Psoas muscle (tissue), 8 donors: ENCODE results near the gene DIAPH3. TPM values are rescaled to one million over a fixed set of nuclear protein-coding genes. Genes with fewer than 3 reads are reported as not detected.

ENCODE experiments used
- ATAC-seq, 4 donors: fragments of 200-7000 bp; cut with Tn5 transposase; one replicate each; pipeline ENCODE4 v1.9.1; 2020; ENCODE audit warnings: moderate library complexity in 3 of 4, mild to moderate bottlenecking in 2 of 4
- DNase-seq, 2 donors: peaks; one replicate each; pipeline ENCODE4 v3.0.0-alpha.2; 2020
- H3K27ac ChIP-seq: fragments of 200-600 bp; one replicate; pipeline ENCODE4 v1.8.0; 2022
- H3K27me3 ChIP-seq, 3 donors: fragments of 200-600 bp in 1 of 3; one replicate each; pipeline versions ENCODE4 v1.6.1 to v1.8.0; 2013 to 2022; ENCODE audit warnings: low read length in 2 of 3, mild to moderate bottlenecking in 2 of 3, moderate library complexity in 1 of 3; ENCODE audit not compliant: insufficient read depth in 3 of 3
- H3K36me3 ChIP-seq, 2 donors: fragments of 200-600 bp in 1 of 2; one replicate each; pipeline versions ENCODE4 v1.6.1 to v1.8.0; 2013 to 2022; ENCODE audit warnings: low read depth in 1 of 2, mild to moderate bottlenecking in 1 of 2, moderate library complexity in 1 of 2; ENCODE audit not compliant: insufficient read depth in 1 of 2
- H3K4me1 ChIP-seq: fragments of 200-600 bp; one replicate; pipeline ENCODE4 v1.8.0; 2022
- H3K4me3 ChIP-seq: fragments of 200-600 bp; one replicate; pipeline ENCODE4 v1.8.0; 2022; ENCODE audit warnings: mild to moderate bottlenecking
- H3K9me3 ChIP-seq: fragments of 200-600 bp; one replicate; pipeline ENCODE4 v1.8.0; 2022
- WGBS, 3 donors: extraction: QIAGEN DNeasy Blood & Tissue Kit; methylation state at CpG; one replicate each; pipeline versions ENCODE4 v1.1.6 to v1.1.7; 2013; 5-methylcytosine and 5-hydroxymethylcytosine counted together
- intact Hi-C, 2 donors: fragments of 100-400 bp; cut with DNase I; formaldehyde crosslinking; loops; one replicate each; pipeline versions ENCODE4 v1.11.0 to v1.14.2; 2022
- polyA plus RNA-seq, 3 donors: library from polyadenylated mRNA; stranded (reverse); fragments of 200-250 nt; gene quantifications; one replicate each; pipeline ENCODE4 v1.2.3, GENCODE V29; 2013
- total RNA-seq, 4 donors: library from RNA; stranded (reverse); fragmentation: NEBNext Ultra II Directional in 2 of 4; extraction: Animal tissue kit (Norgen Biotek cat#: 25700) in 2 of 4; gene quantifications; one replicate each; pipeline versions ENCODE4 v1.2.1 to v1.2.4, GENCODE V29; 2021 to 2023
- TF ChIP-seq, protein P1 (sequence below): fragments of 200-600 bp; IDR thresholded peaks from one replicate; pipeline ENCODE4 v1.8.0; 2022; ENCODE audit warnings: antibody characterized with exemption
- donor health status: healthy with polysubstance abuse.
- donor health status: DM: no; HTN: no; CAD: no; lungs with moderate emphysema.
- donor health status: Bipolar disorder and iron deficiency.
- donor health status: healthy.
- donor health status: DM: yes; HTN: yes; CAD: no.
- donor health status: DM: no; HTN: no; CAD: no.
- donor health status: DM: no; HTN: no; CAD: no.
- donor health status: DM: yes; HTN: yes; CAD: no.

Gene DIAPH3
- total and polyA plus RNA-seq, 7 donors = 0.03 to 0.10 (median 0.08) TPM; not detected in 4

DNA sequence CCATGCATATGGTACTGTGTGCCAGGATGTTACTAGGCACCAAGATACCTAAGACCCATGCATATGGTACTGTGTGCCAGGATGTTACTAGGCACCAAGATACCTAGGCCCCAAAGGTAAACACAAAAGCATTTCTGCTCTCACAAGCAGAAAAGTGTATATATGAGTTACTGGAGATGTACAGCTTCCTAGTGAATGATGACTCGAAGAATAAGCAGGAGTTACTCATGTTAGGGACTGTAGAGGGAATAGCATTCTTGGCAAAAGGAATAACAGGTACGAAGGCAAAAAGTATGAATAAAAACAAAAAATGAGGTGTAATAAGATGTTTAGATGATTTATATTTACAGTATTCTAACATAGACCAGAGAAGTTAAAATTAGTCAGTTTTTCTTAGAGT is 383.7 kb downstream of the DIAPH3 start:
- ATAC-seq (no peak), DNase-seq (no peak)
- intact Hi-C loops = no loop called here
- no peak overlapping the region for H3K27ac ChIP-seq
- no peaks in the 10 kb centered on the region for H3K27me3 ChIP-seq
- TF ChIP-seq, protein P1, sequence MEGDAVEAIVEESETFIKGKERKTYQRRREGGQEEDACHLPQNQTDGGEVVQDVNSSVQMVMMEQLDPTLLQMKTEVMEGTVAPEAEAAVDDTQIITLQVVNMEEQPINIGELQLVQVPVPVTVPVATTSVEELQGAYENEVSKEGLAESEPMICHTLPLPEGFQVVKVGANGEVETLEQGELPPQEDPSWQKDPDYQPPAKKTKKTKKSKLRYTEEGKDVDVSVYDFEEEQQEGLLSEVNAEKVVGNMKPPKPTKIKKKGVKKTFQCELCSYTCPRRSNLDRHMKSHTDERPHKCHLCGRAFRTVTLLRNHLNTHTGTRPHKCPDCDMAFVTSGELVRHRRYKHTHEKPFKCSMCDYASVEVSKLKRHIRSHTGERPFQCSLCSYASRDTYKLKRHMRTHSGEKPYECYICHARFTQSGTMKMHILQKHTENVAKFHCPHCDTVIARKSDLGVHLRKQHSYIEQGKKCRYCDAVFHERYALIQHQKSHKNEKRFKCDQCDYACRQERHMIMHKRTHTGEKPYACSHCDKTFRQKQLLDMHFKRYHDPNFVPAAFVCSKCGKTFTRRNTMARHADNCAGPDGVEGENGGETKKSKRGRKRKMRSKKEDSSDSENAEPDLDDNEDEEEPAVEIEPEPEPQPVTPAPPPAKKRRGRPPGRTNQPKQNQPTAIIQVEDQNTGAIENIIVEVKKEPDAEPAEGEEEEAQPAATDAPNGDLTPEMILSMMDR = no peak
- H3K4me1 ChIP-seq = no peaks in the 10 kb centered on the region
- no peak overlapping the region for H3K4me3 ChIP-seq
- H3K36me3 ChIP-seq = no peaks in the 10 kb centered on the region
- H3K9me3 ChIP-seq = no peaks in the 10 kb centered on the region
- 95 to 96% (median 96%) methylated on average over 2 of the region's 2 CpGs for WGBS, 3 donors

- no peaks in the 10 kb centered on the region for H3K4me1 ChIP-seq
- H3K27ac ChIP-seq = no peak overlapping the region
- TF ChIP-seq, protein P1 = no peak
- no peak overlapping the region for H3K4me3 ChIP-seq
- no peaks in the 10 kb centered on the region for H3K27me3 ChIP-seq
- intact Hi-C loops = no loop called here
- H3K36me3 ChIP-seq = no peaks in the 10 kb centered on the region
- no peaks in the 10 kb centered on the region for H3K9me3 ChIP-seq
- ATAC-seq (no peak), DNase-seq (no peak)
- 85 to 93% (median 89%) methylated on average over 5 of the region's 5 CpGs for WGBS, 3 donors
Observed at GRCh38 chr13:59776924-59777690, 386.6 kb downstream of the DIAPH3 start.

DNA sequence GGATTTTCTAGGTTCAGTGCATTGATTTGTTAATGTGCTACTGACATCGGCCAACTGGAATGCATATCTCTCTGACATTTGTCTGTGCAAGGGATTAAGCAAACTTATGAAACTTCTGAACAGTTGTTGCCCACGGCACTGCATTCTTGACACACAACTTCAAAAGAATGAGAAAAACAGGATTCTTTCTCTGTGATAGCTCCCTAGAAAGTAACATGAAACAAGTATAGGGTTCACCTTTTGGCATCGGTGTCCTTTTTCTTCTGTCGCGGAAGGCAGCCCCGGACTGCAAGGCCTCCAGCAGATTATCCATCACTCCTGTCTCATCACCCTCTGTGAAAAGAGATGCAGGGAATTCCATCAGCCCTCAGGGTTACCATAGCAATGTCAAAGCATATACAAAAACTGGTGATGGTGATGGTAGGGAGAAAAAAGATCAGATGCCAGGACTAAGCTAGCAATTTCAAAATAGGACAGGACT is 389.2 kb downstream of the DIAPH3 start:
- Histone ChIP-seq H3K4me1 (no peaks in the 10 kb centered on the region), H3K36me3 (no peaks in the 10 kb centered on the region), H3K27ac (no peak overlapping the region), H3K9me3 (no peaks in the 10 kb centered on the region), H3K27me3 (no peaks in the 10 kb centered on the region), H3K4me3 (no peak overlapping the region)
- TF ChIP-seq, protein P1 = no peak
- 26 to 41% (median 35%) methylated on average over 6 of the region's 6 CpGs for WGBS, 3 donors
- ATAC-seq (no peak), DNase-seq (no peak)
- intact Hi-C loops = loop anchor here in 1 of 2 donors (5.0 kb wide), 1 partner anchor 382 kb away; no protein-coding TSS in a partner anchor

- Histone ChIP-seq H3K36me3 (no peaks in the 10 kb centered on the region), H3K27ac (no peak overlapping the region), H3K4me3 (no peak overlapping the region), H3K27me3 (no peaks in the 10 kb centered on the region), H3K4me1 (no peaks in the 10 kb centered on the region), H3K9me3 (no peaks in the 10 kb centered on the region)
- TF ChIP-seq, protein P1 = peak; percentile 50
- ATAC-seq (no peak), DNase-seq (no peak)
- intact Hi-C loops = loop anchor here in 1 of 2 donors (5.0 kb wide), 1 partner anchor 379 kb away; no protein-coding TSS in a partner anchor
Observed at GRCh38 chr13:59771272-59771671, 392.5 kb downstream of the DIAPH3 start.
